Measurements from ENCODE around the gene GLT8D2.

- TF ChIP-seq CTCF (IDR thresholded peaks at IDR 0.05; ENCODE audit: insufficient read depth, low read length, poor library complexity, severe bottlenecking) (no peak), EZH2phosphoT487 (conservative IDR thresholded peaks at IDR 0.05; ENCODE audit: low read length) (no peak)
Measured at GRCh38 chr12:104060791-104061190, 10.8 kb upstream of the GLT8D2 start.
